GM23338 (cell line): ENCODE results near the gene TCL1A. TPM values are rescaled to one million over a fixed set of nuclear protein-coding genes. Genes with fewer than 3 reads are reported as not detected.

Source experiments
- ATAC-seq: fragments of 200-7000 bp; cut with Tn5 transposase; 3 replicates; pipeline ENCODE4 v1.9.1; 2020
- DNase-seq: peaks from one replicate; pipeline ENCODE4 v3.0.0-alpha.2; 2015; ENCODE audit warnings: low spot score
- H2AFZ ChIP-seq: fragments of 200-600 bp; sonication (generic); 2 replicates; pipeline ENCODE4 v1.8.0; 2016; ENCODE audit warnings: antibody characterized with exemption, mild to moderate bottlenecking, moderate library complexity
- H3F3A ChIP-seq: fragments of 200-600 bp; sonication (generic); replicated peaks from 2 replicates; pipeline ENCODE4 v1.8.0; 2017; ENCODE audit warnings: antibody characterized with exemption, mixed run types, low read depth
- H3K27ac ChIP-seq: fragments of 200-600 bp; sonication (generic); 2 replicates; pipeline ENCODE4 v1.6.1; 2016; ENCODE audit warnings: low read depth
- H3K27me3 ChIP-seq: fragments of 200-600 bp; sonication (generic); 2 replicates; pipeline ENCODE4 v1.8.0; 2016; ENCODE audit warnings: mild to moderate bottlenecking, mixed run types, moderate library complexity; ENCODE audit not compliant: insufficient read depth
- H3K36me3 ChIP-seq: fragments of 200-600 bp; sonication (generic); 2 replicates; pipeline ENCODE4 v1.8.0; 2016; ENCODE audit warnings: mild to moderate bottlenecking; ENCODE audit not compliant: insufficient read depth
- H3K4me1 ChIP-seq: fragments of 200-600 bp; sonication (generic); 2 replicates; pipeline ENCODE4 v1.8.0; 2016; ENCODE audit warnings: mild to moderate bottlenecking, moderate library complexity; ENCODE audit not compliant: insufficient read depth
- H3K4me2 ChIP-seq: fragments of 200-600 bp; sonication (generic); 2 replicates; pipeline ENCODE4 v1.7.1; 2017; ENCODE audit warnings: mixed run types
- H3K4me3 ChIP-seq: fragments of 200-600 bp; sonication (generic); 2 replicates; pipeline ENCODE4 v1.6.1; 2016; ENCODE audit warnings: mixed run types
- H3K79me2 ChIP-seq: fragments of 200-600 bp; sonication (generic); replicated peaks from 2 replicates; pipeline ENCODE4 v1.8.0; 2017; ENCODE audit warnings: mild to moderate bottlenecking; ENCODE audit not compliant: insufficient read depth
- H3K9me2 ChIP-seq: fragments of 200-600 bp; sonication (generic); 2 replicates; pipeline ENCODE4 v1.8.0; 2017; ENCODE audit not compliant: insufficient read depth
- H4K20me1 ChIP-seq: fragments of 200-600 bp; sonication (generic); replicated peaks from 2 replicates; pipeline ENCODE4 v1.8.0; 2017; ENCODE audit warnings: mild to moderate bottlenecking; ENCODE audit not compliant: insufficient read depth
- H3K27ac Mint-ChIP-seq: 2 replicates; pipeline ENCODE4 v1.8.0; 2020; ENCODE audit warnings: inconsistent platforms, mild to moderate bottlenecking, moderate library complexity, mixed read lengths
- H3K27me3 Mint-ChIP-seq: 3 replicates; pipeline ENCODE4 v1.8.0; 2022; ENCODE audit warnings: low read depth, mild to moderate bottlenecking, moderate library complexity, mixed read lengths, inconsistent platforms; ENCODE audit not compliant: insufficient read depth, poor library complexity
- H3K36me3 Mint-ChIP-seq: 3 replicates; pipeline ENCODE4 v1.8.0; 2021; ENCODE audit warnings: low read depth, mild to moderate bottlenecking, inconsistent platforms, moderate library complexity, mixed read lengths
- H3K4me1 Mint-ChIP-seq: 3 replicates; pipeline ENCODE4 v1.8.0; 2020; ENCODE audit warnings: mild to moderate bottlenecking, inconsistent platforms, mixed read lengths
- H3K4me3 Mint-ChIP-seq: 3 replicates; pipeline ENCODE4 v1.8.0; 2021; ENCODE audit warnings: moderate library complexity, mild to moderate bottlenecking, inconsistent platforms, mixed read lengths
- H3K9me3 Mint-ChIP-seq: 3 replicates; pipeline ENCODE4 v1.8.0; 2020; ENCODE audit warnings: moderate library complexity, mild to moderate bottlenecking, inconsistent platforms, mixed read lengths
- CREB1 ChIP-seq: fragments of 250-450 bp; sonication (Bioruptor Pico); IDR thresholded peaks from 2 replicates; pipeline ENCODE4 v1.5.0; 2020; ENCODE audit warnings: low read depth, mild to moderate bottlenecking, moderate library complexity
- EZH2phosphoT487 ChIP-seq: fragments of 200-600 bp; sonication (generic); IDR thresholded peaks from one replicate; pipeline ENCODE4 v1.8.1; 2018; ENCODE audit warnings: antibody characterized with exemption; ENCODE audit not compliant: unreplicated experiment
- JUNB ChIP-seq: IDR thresholded peaks from one replicate; pipeline ENCODE4 v1.6.1; 2016; ENCODE audit warnings: antibody characterized with exemption; ENCODE audit not compliant: unreplicated experiment
- POLR2AphosphoS5 ChIP-seq: IDR thresholded peaks from 2 replicates; pipeline ENCODE4 v1.6.1; 2016; ENCODE audit warnings: antibody characterized with exemption, low read depth
- REST ChIP-seq: IDR thresholded peaks from one replicate; pipeline ENCODE4 v1.6.1; 2018; ENCODE audit warnings: antibody characterized with exemption; ENCODE audit not compliant: unreplicated experiment
- ZNF331 ChIP-seq: fragments of 250-450 bp; sonication (Bioruptor Pico); IDR thresholded peaks from 2 replicates; pipeline ENCODE4 v1.5.0; 2020; ENCODE audit warnings: low read depth, mild to moderate bottlenecking, moderate library complexity
- polyA plus RNA-seq: library from polyadenylated mRNA; unstranded; fragments of >200 nt; fragmentation: Nextera tagmentation; extraction: Ambion mirVana; gene quantifications from 2 replicates; pipeline ENCODE4 v1.2.1, GENCODE V29; 2016
- total RNA-seq: library from RNA; depleted of rRNA; stranded (reverse); fragments of >200 nt; shearing (Covaris generic); gene quantifications from 2 replicates; pipeline ENCODE4 v1.2.3, GENCODE V29; 2014
- TF ChIP-seq, protein P1 (sequence below), 2 experiments: fragments of 200-600 bp in 1 of 2; sonication (generic) in 1 of 2; conservative IDR thresholded peaks; 2 replicates each; pipeline versions ENCODE4 v1.5.1 to v1.6.1; 2016 to 2017; ENCODE audit warnings: antibody characterized with exemption in 2 of 2, low read depth in 2 of 2, mild to moderate bottlenecking in 2 of 2, moderate library complexity in 1 of 2

TCL1A gene
- total and polyA plus RNA-seq, 2 experiments from 2014 or later = 3.6 to 5.3 TPM

DNA sequence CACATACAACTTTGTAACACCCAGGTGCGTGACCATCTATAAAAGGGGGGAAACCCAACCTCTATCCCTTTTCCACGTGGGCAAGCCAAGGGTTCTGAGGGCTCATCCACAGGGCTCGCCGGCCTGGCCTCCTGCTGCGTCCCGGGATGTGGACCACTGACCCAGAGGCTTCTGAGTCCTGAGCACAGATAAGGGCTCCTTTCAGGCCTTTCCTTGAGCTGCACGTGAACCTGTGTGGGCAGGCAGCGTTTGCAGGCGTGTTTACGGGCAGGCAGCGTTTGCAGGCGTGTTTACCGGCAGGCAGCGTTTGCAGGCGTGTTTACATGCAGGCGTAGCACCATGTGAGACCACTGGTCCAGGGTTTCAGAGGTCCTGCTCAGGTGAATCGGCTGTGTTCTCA lies 3.8 kb downstream of the TCL1A start:
- Mint-ChIP-seq H3K27me3 (peaks cover 23% of the 10 kb centered on the region), H3K27ac (no peak overlapping the region), H3K4me3 (no peak overlapping the region), H3K9me3 (no peaks in the 10 kb centered on the region), H3K4me1 (peaks cover 8% of the 10 kb centered on the region), H3K36me3 (no peaks in the 10 kb centered on the region)
- ATAC-seq = no peak
- no peak for TF ChIP-seq POLR2AphosphoS5
- TF ChIP-seq CREB1 (CRISPR knock-in tag) = no peak
- no peak for TF ChIP-seq ZNF331 (CRISPR knock-in tag)
- TF ChIP-seq, protein P1, sequence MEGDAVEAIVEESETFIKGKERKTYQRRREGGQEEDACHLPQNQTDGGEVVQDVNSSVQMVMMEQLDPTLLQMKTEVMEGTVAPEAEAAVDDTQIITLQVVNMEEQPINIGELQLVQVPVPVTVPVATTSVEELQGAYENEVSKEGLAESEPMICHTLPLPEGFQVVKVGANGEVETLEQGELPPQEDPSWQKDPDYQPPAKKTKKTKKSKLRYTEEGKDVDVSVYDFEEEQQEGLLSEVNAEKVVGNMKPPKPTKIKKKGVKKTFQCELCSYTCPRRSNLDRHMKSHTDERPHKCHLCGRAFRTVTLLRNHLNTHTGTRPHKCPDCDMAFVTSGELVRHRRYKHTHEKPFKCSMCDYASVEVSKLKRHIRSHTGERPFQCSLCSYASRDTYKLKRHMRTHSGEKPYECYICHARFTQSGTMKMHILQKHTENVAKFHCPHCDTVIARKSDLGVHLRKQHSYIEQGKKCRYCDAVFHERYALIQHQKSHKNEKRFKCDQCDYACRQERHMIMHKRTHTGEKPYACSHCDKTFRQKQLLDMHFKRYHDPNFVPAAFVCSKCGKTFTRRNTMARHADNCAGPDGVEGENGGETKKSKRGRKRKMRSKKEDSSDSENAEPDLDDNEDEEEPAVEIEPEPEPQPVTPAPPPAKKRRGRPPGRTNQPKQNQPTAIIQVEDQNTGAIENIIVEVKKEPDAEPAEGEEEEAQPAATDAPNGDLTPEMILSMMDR (conservative IDR thresholded peaks at IDR 0.05; ENCODE audit: low read depth in 2 of 2) = no peak
- TF ChIP-seq REST = no peak
- no peak for TF ChIP-seq JUNB
- Histone ChIP-seq H3K27me3 (peaks cover 42% of the 10 kb centered on the region), H3K79me2 (no peaks in the 10 kb centered on the region), H3F3A (no peaks in the 10 kb centered on the region), H3K4me2 (no peak overlapping the region), H3K9me2 (no peaks in the 10 kb centered on the region), H3K4me1 (peaks cover 15% of the 10 kb centered on the region), H4K20me1 (no peaks in the 10 kb centered on the region), H3K36me3 (no peaks in the 10 kb centered on the region), H3K27ac (no peak overlapping the region), H2AFZ (no peak overlapping the region), H3K4me3 (no peak overlapping the region)
- DNase-seq = no peak

DNA sequence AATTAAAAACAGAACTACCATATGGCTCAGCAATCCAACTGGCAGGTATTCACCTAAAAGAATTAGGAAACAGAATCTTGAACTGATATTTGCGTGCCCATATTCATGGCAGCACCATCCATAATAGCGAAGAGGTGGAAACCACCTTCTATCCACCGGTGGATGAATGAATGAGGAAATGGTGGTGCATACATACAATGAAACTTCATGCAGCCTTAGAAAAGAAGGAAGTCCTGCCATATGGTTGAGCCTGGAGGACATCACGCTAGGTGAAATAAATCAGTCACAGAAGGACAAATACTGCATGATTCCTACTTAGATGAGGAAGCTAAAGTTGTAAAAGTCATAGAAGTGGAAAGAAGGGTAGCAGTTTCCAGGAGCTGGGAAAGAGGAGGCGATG lies 6.6 kb downstream of the TCL1A start:
- Histone ChIP-seq H3K27me3 (peaks cover 61% of the 10 kb centered on the region), H3K79me2 (no peaks in the 10 kb centered on the region), H3K4me1 (peaks cover 9% of the 10 kb centered on the region), H3K4me2 (no peak overlapping the region), H2AFZ (no peak overlapping the region), H3K36me3 (no peaks in the 10 kb centered on the region), H3K27ac (no peak overlapping the region), H3F3A (no peaks in the 10 kb centered on the region), H3K9me2 (no peaks in the 10 kb centered on the region), H3K4me3 (no peak overlapping the region), H4K20me1 (no peaks in the 10 kb centered on the region)
- DNase-seq (no peak), ATAC-seq (no peak)
- Mint-ChIP-seq H3K27ac (no peak overlapping the region), H3K36me3 (no peaks in the 10 kb centered on the region), H3K4me3 (no peak overlapping the region), H3K4me1 (peaks cover 8% of the 10 kb centered on the region), H3K27me3 (peaks cover 43% of the 10 kb centered on the region), H3K9me3 (no peaks in the 10 kb centered on the region)
- no peak for TF ChIP-seq EZH2phosphoT487
- no peak for TF ChIP-seq POLR2AphosphoS5
- TF ChIP-seq, protein P1 (conservative IDR thresholded peaks at IDR 0.05; ENCODE audit: low read depth in 2 of 2) = no peak
